Fibroblast of lung (primary cell): ENCODE results near the gene ARHGEF10L. TPM values are rescaled to one million over a fixed set of nuclear protein-coding genes. Genes with fewer than 3 reads are reported as not detected.

ENCODE experiments used
- DNase-seq, 2 donors: peaks; one replicate each; pipeline versions ENCODE4 v3.0.0 to v3.0.0-alpha.2; 2010; ENCODE audit warnings: low read depth in 2 of 2
- H2AFZ ChIP-seq: 2 replicates; pipeline ENCODE4 v1.5.1; 2012; ENCODE audit warnings: low read length, control low read depth, inconsistent platforms
- H3K27ac ChIP-seq: 2 replicates; pipeline ENCODE4 v1.5.1; 2011; ENCODE audit warnings: low read length, control low read depth; ENCODE audit not compliant: insufficient read depth
- H3K27me3 ChIP-seq: 2 replicates; pipeline ENCODE4 v1.5.1; 2011; ENCODE audit warnings: mild to moderate bottlenecking, low read length; ENCODE audit not compliant: control insufficient read depth, insufficient read depth
- H3K36me3 ChIP-seq: 2 replicates; pipeline ENCODE4 v1.5.1; 2011; ENCODE audit warnings: low read length; ENCODE audit not compliant: control insufficient read depth, insufficient read depth
- H3K4me1 ChIP-seq: 2 replicates; pipeline ENCODE4 v1.5.1; 2011; ENCODE audit warnings: low read length; ENCODE audit not compliant: control insufficient read depth, insufficient read depth; ENCODE audit errors: extremely low read depth
- H3K4me2 ChIP-seq: 2 replicates; pipeline ENCODE4 v1.5.1; 2011; ENCODE audit warnings: low read length, control low read depth; ENCODE audit not compliant: insufficient read depth; ENCODE audit errors: extremely low read depth
- H3K4me3 ChIP-seq, 4 experiments: fragments of 200-600 bp in 1 of 4; sonication (generic) in 1 of 4; replicated peaks in 1 of 4; 2 replicates each; pipeline ENCODE4 v1.5.1; 2011 to 2016; ENCODE audit warnings: low read length in 4 of 4, low read depth in 3 of 4, mild to moderate bottlenecking in 3 of 4, control low read depth in 2 of 4, inconsistent platforms in 1 of 4, mixed read lengths in 1 of 4; ENCODE audit not compliant: insufficient read depth in 1 of 4; ENCODE audit errors: control extremely low read depth in 1 of 4
- H3K79me2 ChIP-seq: 2 replicates; pipeline ENCODE4 v1.5.1; 2012; ENCODE audit warnings: mild to moderate bottlenecking, low read length, inconsistent platforms; ENCODE audit not compliant: control insufficient read depth, insufficient read depth
- H3K9ac ChIP-seq: 2 replicates; pipeline ENCODE4 v1.5.1; 2011; ENCODE audit warnings: mild to moderate bottlenecking, low read length, control low read depth; ENCODE audit not compliant: insufficient read depth
- H3K9me3 ChIP-seq: 2 replicates; pipeline ENCODE4 v1.5.1; 2012; ENCODE audit warnings: low read depth, low read length; ENCODE audit not compliant: control insufficient read depth, insufficient read depth
- H4K20me1 ChIP-seq: 2 replicates; pipeline ENCODE4 v1.5.1; 2011; ENCODE audit warnings: low read length; ENCODE audit not compliant: control insufficient read depth, insufficient read depth; ENCODE audit errors: extremely low read depth
- CTCF ChIP-seq, 2 donors: IDR thresholded peaks in 1 of 2; conservative IDR thresholded peaks in 1 of 2; 1 replicate in 1 of 2; 2 replicates in 1 of 2; pipeline ENCODE4 v1.5.1; 2011 to 2012; ENCODE audit warnings: low read length in 2 of 2, control low read depth in 1 of 2, inconsistent platforms in 1 of 2, low read depth in 1 of 2, mild to moderate bottlenecking in 1 of 2
- EZH2 ChIP-seq: IDR thresholded peaks from 2 replicates; pipeline ENCODE4 v1.5.1; 2012; ENCODE audit warnings: low read length, control low read depth, mild to moderate bottlenecking; ENCODE audit errors: missing control alignments
- polyA plus RNA-seq, 2 donors: library from polyadenylated mRNA; depleted of rRNA in 1 of 2; stranded (reverse) in 1 of 2; unstranded in 1 of 2; fragments of >200 nt; gene quantifications; 2 replicates each; pipeline ENCODE4 v1.2.1, GENCODE V29; 2011 to 2012; ENCODE audit warnings: missing spikeins in 1 of 2
- total RNA-seq: library from RNA; depleted of rRNA; stranded (reverse); fragments of >200 nt; gene quantifications from 2 replicates; pipeline ENCODE4 v1.2.1, GENCODE V29; 2014

Gene ARHGEF10L
- total and polyA plus RNA-seq, 2 donors (not counting 1 experiment from before 2014, with no cell fraction given) = 11.2 to 24.3 TPM

- no peaks in the 10 kb centered on the region for H3K79me2 ChIP-seq
- no peak overlapping the region for H3K4me3 ChIP-seq
- no peaks in the 10 kb centered on the region for H3K4me1 ChIP-seq
- peaks cover 23% of the 10 kb centered on the region for H3K36me3 ChIP-seq
- H3K27ac ChIP-seq = peak overlapping the region; percentile 16
- DNase-seq = peak; percentile 17 to 89
- TF ChIP-seq EZH2 = no peak
- H2AFZ ChIP-seq = no peak overlapping the region
- no peaks in the 10 kb centered on the region for H3K9me3 ChIP-seq
- no peak overlapping the region for H3K9ac ChIP-seq
- no peaks in the 10 kb centered on the region for H3K27me3 ChIP-seq
- H3K4me2 ChIP-seq = no peak overlapping the region
- peaks cover 1% of the 10 kb centered on the region for H4K20me1 ChIP-seq
Measured at GRCh38 chr1:17633654-17634053, 94.2 kb downstream of the ARHGEF10L start.

- H3K4me2 ChIP-seq = no peak overlapping the region
- peaks cover 1% of the 10 kb centered on the region for H4K20me1 ChIP-seq
- H3K4me3 ChIP-seq = no peak overlapping the region
- TF ChIP-seq EZH2 = no peak
- TF ChIP-seq CTCF (conservative IDR thresholded peaks at IDR 0.05 in 1 of 2, IDR thresholded peaks at IDR 0.05 in 1 of 2; ENCODE audit: low read depth in 1 of 2, low read length in 2 of 2) = no peak
- DNase-seq = no peak
- H3K9ac ChIP-seq = no peak overlapping the region
- no peak overlapping the region for H3K27ac ChIP-seq
- no peaks in the 10 kb centered on the region for H3K9me3 ChIP-seq
- H3K79me2 ChIP-seq = no peaks in the 10 kb centered on the region
- no peaks in the 10 kb centered on the region for H3K27me3 ChIP-seq
- no peak overlapping the region for H2AFZ ChIP-seq
- no peaks in the 10 kb centered on the region for H3K4me1 ChIP-seq
- H3K36me3 ChIP-seq = peaks cover 28% of the 10 kb centered on the region
Measured at GRCh38 chr1:17635276-17635675, 95.8 kb downstream of the ARHGEF10L start.

- Histone ChIP-seq H3K9me3 (no peaks in the 10 kb centered on the region), H3K4me3 (no peak overlapping the region), H2AFZ (no peak overlapping the region), H3K36me3 (peaks cover 28% of the 10 kb centered on the region), H3K4me2 (no peak overlapping the region), H3K9ac (no peak overlapping the region), H3K27me3 (no peaks in the 10 kb centered on the region), H3K4me1 (no peaks in the 10 kb centered on the region), H4K20me1 (peaks cover 1% of the 10 kb centered on the region), H3K79me2 (no peaks in the 10 kb centered on the region), H3K27ac (no peak overlapping the region)
- no peak for DNase-seq
- TF ChIP-seq EZH2 (no peak), CTCF (conservative IDR thresholded peaks at IDR 0.05 in 1 of 2, IDR thresholded peaks at IDR 0.05 in 1 of 2; ENCODE audit: low read depth in 1 of 2, low read length in 2 of 2) (no peak)
Measured at GRCh38 chr1:17635811-17636210, 96.3 kb downstream of the ARHGEF10L start.
